IMR-90 (cell line): ENCODE data around the gene ANKFY1. TPM values are rescaled to one million over a fixed set of nuclear protein-coding genes. Genes with fewer than 3 reads are reported as not detected.
A peak's percentile ranks its signal among the peaks of the same experiment; 100 is the strongest.

ENCODE experiments used
- ATAC-seq: fragments of 200-7000 bp; cut with Tn5 transposase; 2 replicates; pipeline ENCODE4 v1.9.1; 2020; ENCODE audit warnings: low read depth, mild to moderate bottlenecking, moderate library complexity
- BruUV-seq: library from RNA; stranded (reverse); fragments of 400-500 nt; replicated peaks from 2 replicates; lab custom pipeline; 2021; lab: Mats Ljungman, UMichigan
- CTCF ChIA-PET: fragments of 300-600 bp; formaldehyde crosslinking; extraction: SDS; loops from one replicate; lab custom pipeline; 2021; ENCODE audit warnings: antibody characterized with exemption; lab: Yijun Ruan, JAX
- POLR2A ChIA-PET: fragments of 300-600 bp; sonication (Branson Sonifier 250); formaldehyde crosslinking; loops from one replicate; lab custom pipeline; 2022; ENCODE audit warnings: antibody characterized with exemption; ENCODE audit not compliant: unreplicated experiment; lab: Charles Lee
- DNase-seq: peaks from one replicate; pipeline ENCODE4 v3.0.0; 2013
- H2AFZ ChIP-seq: replicated peaks from 2 replicates; pipeline ENCODE3; 2013; ENCODE audit warnings: low read length, mild to moderate bottlenecking; ENCODE audit not compliant: poor library complexity
- H2AK5ac ChIP-seq: 2 replicates; pipeline ENCODE4 v1.6.1; 2013; ENCODE audit warnings: low read depth, low read length, inconsistent platforms
- H2AK9ac ChIP-seq: replicated peaks from 2 replicates; pipeline ENCODE3; 2013; ENCODE audit warnings: mild to moderate bottlenecking, low read depth, low read length, moderate library complexity; ENCODE audit not compliant: poor library complexity
- H2BK120ac ChIP-seq: 2 replicates; pipeline ENCODE4 v1.6.1; 2013; ENCODE audit warnings: low read depth, low read length, inconsistent platforms
- H2BK15ac ChIP-seq: 3 replicates; pipeline ENCODE4 v1.6.1; 2013; ENCODE audit warnings: low read depth, low read length, inconsistent platforms
- H2BK20ac ChIP-seq: 2 replicates; pipeline ENCODE4 v1.6.1; 2013; ENCODE audit warnings: low read depth, mild to moderate bottlenecking, inconsistent platforms, low read length, moderate library complexity
- H2BK5ac ChIP-seq: 2 replicates; pipeline ENCODE4 v1.6.1; 2013; ENCODE audit warnings: mild to moderate bottlenecking, low read depth, low read length, inconsistent platforms; ENCODE audit not compliant: poor library complexity, severe bottlenecking
- H3K14ac ChIP-seq: replicated peaks from 2 replicates; pipeline ENCODE4 v1.6.1; 2013; ENCODE audit warnings: low read depth, low read length, inconsistent platforms
- H3K18ac ChIP-seq: 2 replicates; pipeline ENCODE4 v1.6.1; 2013; ENCODE audit warnings: low read depth, low read length, control low read depth
- H3K23ac ChIP-seq: 2 replicates; pipeline ENCODE4 v1.6.1; 2013; ENCODE audit warnings: low read depth, low read length, inconsistent platforms
- H3K27ac ChIP-seq: 2 replicates; pipeline ENCODE4 v1.5.1; 2013; ENCODE audit warnings: mild to moderate bottlenecking, control low read depth, low read length; ENCODE audit not compliant: insufficient read depth
- H3K27me3 ChIP-seq: 2 replicates; pipeline ENCODE4 v1.6.1; 2013; ENCODE audit warnings: low read length; ENCODE audit not compliant: control insufficient read depth, insufficient read depth
- H3K36me3 ChIP-seq: 2 replicates; pipeline ENCODE4 v1.6.1; 2013; ENCODE audit warnings: low read length, mixed read lengths; ENCODE audit not compliant: control insufficient read depth, insufficient read depth
- H3K4ac ChIP-seq: 2 replicates; pipeline ENCODE4 v1.6.1; 2013; ENCODE audit warnings: low read depth, low read length, inconsistent platforms
- H3K4me1 ChIP-seq: 2 replicates; pipeline ENCODE4 v1.6.1; 2013; ENCODE audit warnings: low read length, mixed read lengths; ENCODE audit not compliant: control insufficient read depth, insufficient read depth
- H3K4me2 ChIP-seq: 2 replicates; pipeline ENCODE4 v1.6.1; 2013; ENCODE audit warnings: low read depth, mild to moderate bottlenecking, control low read depth, low read length, moderate library complexity
- H3K4me3 ChIP-seq: 2 replicates; pipeline ENCODE4 v1.5.1; 2013; ENCODE audit warnings: low read depth, mild to moderate bottlenecking, control low read depth, low read length, moderate library complexity; ENCODE audit not compliant: insufficient read depth
- H3K56ac ChIP-seq: 2 replicates; pipeline ENCODE4 v1.6.1; 2013; ENCODE audit warnings: low read length, inconsistent platforms; ENCODE audit not compliant: insufficient read depth; ENCODE audit errors: extremely low read depth
- H3K79me1 ChIP-seq, 2 experiments: 2 replicates each; pipeline ENCODE4 v1.6.1; 2013; ENCODE audit warnings: low read length in 2 of 2, inconsistent platforms in 1 of 2, low read depth in 1 of 2
- H3K9ac ChIP-seq: 2 replicates; pipeline ENCODE4 v1.6.1; 2013; ENCODE audit warnings: low read depth, low read length, control low read depth
- H3K9me1 ChIP-seq: 2 replicates; pipeline ENCODE4 v1.6.1; 2013; ENCODE audit warnings: low read length, inconsistent platforms; ENCODE audit not compliant: insufficient read depth
- H3K9me3 ChIP-seq: 2 replicates; pipeline ENCODE4 v1.6.1; 2013; ENCODE audit warnings: low read length; ENCODE audit not compliant: control insufficient read depth, insufficient read depth
- H4K20me1 ChIP-seq: 2 replicates; pipeline ENCODE4 v1.6.1; 2013; ENCODE audit warnings: low read length, inconsistent platforms; ENCODE audit not compliant: insufficient read depth
- H4K5ac ChIP-seq: 2 replicates; pipeline ENCODE4 v1.6.1; 2013; ENCODE audit warnings: mild to moderate bottlenecking, low read depth, low read length, control low read depth
- H4K8ac ChIP-seq, 2 experiments: 2 replicates each; pipeline ENCODE4 v1.6.1; 2013; ENCODE audit warnings: low read depth in 2 of 2, low read length in 2 of 2, control low read depth in 1 of 2, inconsistent platforms in 1 of 2
- H4K91ac ChIP-seq: 2 replicates; pipeline ENCODE4 v1.6.1; 2013; ENCODE audit warnings: low read depth, low read length, inconsistent platforms; ENCODE audit not compliant: insufficient read depth
- BHLHE40 ChIP-seq: fragments of 150-350 bp; IDR thresholded peaks from 2 replicates; pipeline ENCODE4 v1.6.1; 2016; ENCODE audit warnings: mild to moderate bottlenecking, low read depth, low read length
- CEBPB ChIP-seq: IDR thresholded peaks from 2 replicates; pipeline ENCODE4 v1.6.1; 2012; ENCODE audit warnings: low read depth, low read length, improper control_type of control experiment
- CTCF ChIP-seq: conservative IDR thresholded peaks from 2 replicates; pipeline ENCODE4 v1.5.1; 2012; ENCODE audit warnings: mild to moderate bottlenecking, low read depth, low read length, improper control_type of control experiment
- ELK1 ChIP-seq: fragments of 150-350 bp; IDR thresholded peaks from 2 replicates; pipeline ENCODE4 v1.6.1; 2016; ENCODE audit warnings: low read depth, mild to moderate bottlenecking, low read length, moderate library complexity, borderline replicate concordance
- MAFK ChIP-seq: IDR thresholded peaks from 2 replicates; pipeline ENCODE4 v1.6.1; 2012; ENCODE audit warnings: low read depth, low read length, improper control_type of control experiment
- MAZ ChIP-seq: IDR thresholded peaks from 2 replicates; pipeline ENCODE4 v1.6.1; 2012; ENCODE audit warnings: low read depth, mild to moderate bottlenecking, low read length, improper control_type of control experiment, moderate library complexity, borderline replicate concordance
- NFE2L2 ChIP-seq: fragments of 150-350 bp; IDR thresholded peaks from 2 replicates; pipeline ENCODE4 v1.6.1; 2016; ENCODE audit warnings: low read depth, mild to moderate bottlenecking, low read length
- POLR2A ChIP-seq: IDR thresholded peaks from 2 replicates; pipeline ENCODE4 v1.6.1; 2012; ENCODE audit warnings: mild to moderate bottlenecking, low read depth, low read length
- RCOR1 ChIP-seq: IDR thresholded peaks from 2 replicates; pipeline ENCODE4 v1.6.1; 2012; ENCODE audit warnings: mild to moderate bottlenecking, low read length, improper control_type of control experiment; ENCODE audit not compliant: insufficient replicate concordance
- RFX5 ChIP-seq: IDR thresholded peaks from 2 replicates; pipeline ENCODE4 v1.8.0; 2012; ENCODE audit warnings: low read depth, mild to moderate bottlenecking, low read length, moderate library complexity
- WGBS, 2 experiments: methylation state at CpG; one replicate each; pipeline versions ENCODE4 v1.1.5 to v1.1.7; 2013; ENCODE audit warnings: missing lambda C conversion rate in 2 of 2; ENCODE audit not compliant: insufficient read length in 1 of 2; ENCODE audit errors: extremely low coverage in 2 of 2; 5-methylcytosine and 5-hydroxymethylcytosine counted together
- dilution Hi-C: fragments of 300-500 bp; cut with HindIII; formaldehyde crosslinking; loops from one replicate; pipeline ENCODE4 v1.14.3; 2018; ENCODE audit warnings: low sequenced_read_pairs; ENCODE audit not compliant: unreplicated experiment
- in situ Hi-C: fragments of 300-500 bp; cut with MboI; formaldehyde crosslinking; loops from 3 replicates; pipeline ENCODE4 v1.14.3; 2019; ENCODE audit warnings: low sequenced_read_pairs, inconsistent platforms, mixed read lengths
- intact Hi-C: fragments of 100-400 bp; cut with micrococcal nuclease; formaldehyde crosslinking; loops from 2 replicates; pipeline ENCODE4 v1.10.0; 2022
- polyA plus RNA-seq, 3 experiments: library from polyadenylated mRNA; depleted of rRNA; stranded (reverse); fragments of >200 nt; gene quantifications; 2 replicates each; pipeline ENCODE4 v1.2.3, GENCODE V29; 2012; ENCODE audit warnings: low replicate concordance in 1 of 3
- total RNA-seq: library from RNA; depleted of rRNA; stranded (reverse); fragments of >200 nt; gene quantifications from 2 replicates; pipeline ENCODE4 v1.2.3, GENCODE V29; 2012

Gene ANKFY1
- total and polyA plus RNA-seq, 2 of the 4 experiments (the other 2 are of a cell fraction), result 32.3 to 48.9 TPM

DNA sequence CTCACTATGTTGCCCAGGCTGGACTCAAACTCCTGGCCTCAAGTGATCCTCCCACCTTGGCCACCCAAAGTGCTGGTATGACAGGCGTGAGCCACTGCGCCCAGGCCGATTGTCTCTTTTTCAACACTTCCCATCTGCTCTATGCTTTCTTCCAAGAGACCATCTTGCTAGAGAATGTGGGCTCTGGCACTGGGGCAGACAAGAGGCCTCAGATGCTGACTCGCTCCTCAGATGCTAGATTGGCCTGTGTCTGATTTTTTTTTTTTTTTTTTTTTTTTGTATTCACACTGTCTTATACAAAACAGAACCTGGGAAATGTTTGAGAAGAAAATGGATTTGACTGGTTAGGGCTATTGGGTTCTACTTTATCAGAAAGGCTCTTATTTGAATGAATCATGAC is 62.6 kb downstream of the ANKFY1 start:
- ChIA-PET POLR2A (no interaction called here), CTCF (no interaction called here)
- no peak overlapping the region for H2AK5ac ChIP-seq
- H3K9me3 ChIP-seq, result no peaks in the 10 kb centered on the region
- peak; percentile 25; the same call in 1 of the 2 replicates for ATAC-seq
- no peak overlapping the region for H3K23ac ChIP-seq
- BruUV-seq, result no TSS peak
- H3K9ac ChIP-seq, result no peak overlapping the region
- H3K27ac ChIP-seq, result no peak overlapping the region
- H4K5ac ChIP-seq, result no peak overlapping the region
- H3K56ac ChIP-seq, result no peak overlapping the region
- WGBS, 2 experiments, result 100% methylated on average over 1 of the region's 4 CpGs; no CpG with 5 or more reads in 1 of the 2 experiments
- no peak overlapping the region for H3K4ac ChIP-seq
- peak; percentile 56 for DNase-seq
- peaks cover 14% of the 10 kb centered on the region for H3K36me3 ChIP-seq
- intact Hi-C loops (no loop called here), in situ Hi-C loops (no loop called here), dilution Hi-C loops (no loop called here)
- no peak overlapping the region for H2AK9ac ChIP-seq
- H3K18ac ChIP-seq, result no peak overlapping the region
- H3K4me3 ChIP-seq, result no peak overlapping the region
- H3K9me1 ChIP-seq, result 0 out of 2 replicates have a peak, but pooled peaks cover 2% of the 10 kb centered on the region
- H3K79me1 ChIP-seq, result peaks cover 10 to 28% of the 10 kb centered on the region in 2 experiments; a peak in 3 of 4 replicates
- H3K14ac ChIP-seq, result no peak overlapping the region
- H4K91ac ChIP-seq, result no peak overlapping the region
- H2BK15ac ChIP-seq, result no peak overlapping the region
- TF ChIP-seq BHLHE40 (no peak), NFE2L2 (no peak), CEBPB (no peak), RCOR1 (no peak), CTCF (no peak), RFX5 (no peak), MAFK (no peak), ELK1 (no peak), MAZ (no peak), POLR2A (no peak)
- H3K27me3 ChIP-seq, result no peaks in the 10 kb centered on the region
- H2BK5ac ChIP-seq, result no peak overlapping the region
- H2AFZ ChIP-seq, result no peak overlapping the region
- peaks cover 5% of the 10 kb centered on the region for H3K4me1 ChIP-seq
- peaks cover 21% of the 10 kb centered on the region for H4K20me1 ChIP-seq
- no peak overlapping the region for H2BK20ac ChIP-seq
- no peak overlapping the region for H2BK120ac ChIP-seq
- no peak overlapping the region for H3K4me2 ChIP-seq
- H4K8ac ChIP-seq, result no peak overlapping the region
